Large intestine (tissue), 12 donors: Measurements from ENCODE around the gene RC3H2. TPM values are rescaled to one million over a fixed set of nuclear protein-coding genes. Genes with fewer than 3 reads are reported as not detected.

Experiments used
- DNase-seq, 2 donors: peaks; one replicate each; pipeline versions ENCODE4 v3.0.0 to v3.0.0-alpha.2; 2013
- H3K27ac ChIP-seq: one replicate; pipeline ENCODE4 v1.5.1; 2013; ENCODE audit warnings: low read length
- H3K27me3 ChIP-seq: 2 replicates; pipeline ENCODE4 v1.6.1; 2013; ENCODE audit warnings: low read length; ENCODE audit not compliant: control insufficient read depth, insufficient read depth
- H3K36me3 ChIP-seq: 2 replicates; pipeline ENCODE4 v1.6.1; 2013; ENCODE audit warnings: low read length; ENCODE audit not compliant: control insufficient read depth, insufficient read depth
- H3K4me1 ChIP-seq: one replicate; pipeline ENCODE4 v1.6.1; 2013; ENCODE audit warnings: low read length; ENCODE audit not compliant: control insufficient read depth, insufficient read depth
- H3K4me3 ChIP-seq: one replicate; pipeline ENCODE4 v1.5.1; 2013; ENCODE audit warnings: low read length
- H3K9me3 ChIP-seq: one replicate; pipeline ENCODE4 v1.6.1; 2013; ENCODE audit warnings: mild to moderate bottlenecking, low read depth, low read length, moderate library complexity; ENCODE audit not compliant: control insufficient read depth
- WGBS: methylation state at CpG from one replicate; pipeline ENCODE4 v1.1.5; 2013; ENCODE audit warnings: low lambda C conversion rate; ENCODE audit not compliant: insufficient coverage; 5-methylcytosine and 5-hydroxymethylcytosine counted together
- long read RNA-seq, 11 donors: transcript quantifications; one replicate each; lab custom pipeline, GENCODE V29; 2026
- polyA plus RNA-seq: library from polyadenylated mRNA; unstranded; fragments of 120-200 nt; gene quantifications from one replicate; pipeline ENCODE4 v1.2.1, GENCODE V29; 2013

The RC3H2 gene, protein sequence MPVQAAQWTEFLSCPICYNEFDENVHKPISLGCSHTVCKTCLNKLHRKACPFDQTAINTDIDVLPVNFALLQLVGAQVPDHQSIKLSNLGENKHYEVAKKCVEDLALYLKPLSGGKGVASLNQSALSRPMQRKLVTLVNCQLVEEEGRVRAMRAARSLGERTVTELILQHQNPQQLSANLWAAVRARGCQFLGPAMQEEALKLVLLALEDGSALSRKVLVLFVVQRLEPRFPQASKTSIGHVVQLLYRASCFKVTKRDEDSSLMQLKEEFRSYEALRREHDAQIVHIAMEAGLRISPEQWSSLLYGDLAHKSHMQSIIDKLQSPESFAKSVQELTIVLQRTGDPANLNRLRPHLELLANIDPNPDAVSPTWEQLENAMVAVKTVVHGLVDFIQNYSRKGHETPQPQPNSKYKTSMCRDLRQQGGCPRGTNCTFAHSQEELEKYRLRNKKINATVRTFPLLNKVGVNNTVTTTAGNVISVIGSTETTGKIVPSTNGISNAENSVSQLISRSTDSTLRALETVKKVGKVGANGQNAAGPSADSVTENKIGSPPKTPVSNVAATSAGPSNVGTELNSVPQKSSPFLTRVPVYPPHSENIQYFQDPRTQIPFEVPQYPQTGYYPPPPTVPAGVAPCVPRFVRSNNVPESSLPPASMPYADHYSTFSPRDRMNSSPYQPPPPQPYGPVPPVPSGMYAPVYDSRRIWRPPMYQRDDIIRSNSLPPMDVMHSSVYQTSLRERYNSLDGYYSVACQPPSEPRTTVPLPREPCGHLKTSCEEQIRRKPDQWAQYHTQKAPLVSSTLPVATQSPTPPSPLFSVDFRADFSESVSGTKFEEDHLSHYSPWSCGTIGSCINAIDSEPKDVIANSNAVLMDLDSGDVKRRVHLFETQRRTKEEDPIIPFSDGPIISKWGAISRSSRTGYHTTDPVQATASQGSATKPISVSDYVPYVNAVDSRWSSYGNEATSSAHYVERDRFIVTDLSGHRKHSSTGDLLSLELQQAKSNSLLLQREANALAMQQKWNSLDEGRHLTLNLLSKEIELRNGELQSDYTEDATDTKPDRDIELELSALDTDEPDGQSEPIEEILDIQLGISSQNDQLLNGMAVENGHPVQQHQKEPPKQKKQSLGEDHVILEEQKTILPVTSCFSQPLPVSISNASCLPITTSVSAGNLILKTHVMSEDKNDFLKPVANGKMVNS
- polyA plus RNA-seq = 27.1 TPM
- long read RNA-seq, donor 1, partial matches to known transcripts = 0 of 1 reads
- long read RNA-seq, donor 1, other reads (novel, unspliced or antisense) = 0 of 1 reads
- long read RNA-seq, donor 2, partial matches to known transcripts = 0 of 2 reads
- long read RNA-seq, donor 2, other reads (novel, unspliced or antisense) = 0 of 2 reads
- long read RNA-seq, donor 3 = 0 reads
- long read RNA-seq, donor 4 = 0 reads
- long read RNA-seq, donor 5, partial matches to known transcripts = 0 of 1 reads
- long read RNA-seq, donor 5, other reads (novel, unspliced or antisense) = 0 of 1 reads
- long read RNA-seq, donor 6, partial matches to known transcripts = 0 of 2 reads
- long read RNA-seq, donor 6, other reads (novel, unspliced or antisense) = 0 of 2 reads
- long read RNA-seq, donor 7, partial matches to known transcripts = 0 of 2 reads
- long read RNA-seq, donor 7, other reads (novel, unspliced or antisense) = 0 of 2 reads
- long read RNA-seq, donor 8, partial matches to known transcripts = 0 of 2 reads
- long read RNA-seq, donor 8, other reads (novel, unspliced or antisense) = 0 of 2 reads
- long read RNA-seq, donor 9, partial matches to known transcripts = 0 of 1 reads
- long read RNA-seq, donor 9, other reads (novel, unspliced or antisense) = 0 of 1 reads
- long read RNA-seq, donor 10, partial matches to known transcripts = 0 of 2 reads
- long read RNA-seq, donor 10, other reads (novel, unspliced or antisense) = 0 of 2 reads
- long read RNA-seq, donor 11 = 0 reads

DNA sequence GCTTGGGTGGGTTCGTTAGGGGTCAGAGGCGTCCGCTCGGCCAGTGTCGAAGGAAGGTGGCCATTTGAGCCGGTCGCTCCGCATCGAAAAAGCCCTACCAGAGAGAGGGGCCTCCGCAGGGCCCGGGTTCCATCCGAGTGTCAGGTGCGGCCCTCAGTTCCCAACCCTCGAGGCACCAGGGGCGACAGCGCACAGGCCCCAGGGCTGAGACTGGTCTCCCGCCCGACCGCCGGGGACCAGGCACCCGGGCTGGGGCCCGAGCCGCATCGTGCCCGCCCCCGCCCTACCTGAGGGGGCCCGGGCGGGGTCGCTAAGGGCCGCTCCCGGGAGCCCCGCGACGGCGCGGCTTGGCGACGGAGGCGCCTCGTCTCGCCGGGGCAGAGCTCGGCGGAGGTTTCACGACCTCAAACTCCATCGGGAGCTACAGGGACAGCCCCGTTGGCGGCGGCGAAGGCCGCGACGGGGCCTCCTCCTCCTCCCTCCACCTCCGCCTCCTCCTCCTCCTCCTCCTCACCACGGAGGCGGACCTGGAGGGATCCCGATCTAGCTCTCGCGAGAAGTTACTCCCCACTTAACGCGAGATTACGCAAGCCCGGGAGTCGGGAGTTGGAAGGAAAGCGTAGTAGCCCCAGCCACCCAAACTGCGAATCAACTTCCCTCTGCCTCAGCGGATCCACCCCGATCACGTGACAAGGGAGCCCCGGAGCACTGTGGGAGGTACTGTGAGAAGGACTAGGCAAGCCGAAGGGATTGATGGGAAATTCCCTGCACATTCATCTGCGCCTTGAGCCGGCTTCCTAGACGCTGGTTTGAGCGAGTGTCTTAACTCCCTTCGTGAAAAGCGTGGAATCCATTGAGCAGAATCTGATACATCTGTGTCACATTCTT lies at the start of gene RC3H2:
Gene RC3H2, minus strand, starts transcription at position 537 of the 888 bp plus-strand sequence. CDS start 7,850 bp downstream, outside the sequence.
- Histone ChIP-seq H3K27ac (peak within 1 kb of the TSS; percentile 79), H3K9me3 (no peaks in the 10 kb centered on the region), H3K4me3 (peak within 1 kb of the TSS; percentile 93), H3K36me3 (peaks cover 2% of the 10 kb centered on the region), H3K27me3 (no peaks in the 10 kb centered on the region), H3K4me1 (peaks cover 4% of the 10 kb centered on the region)
- peak; percentile 99 for DNase-seq
- WGBS = no CpG with 5 or more reads among the region's 77 CpGs

DNA sequence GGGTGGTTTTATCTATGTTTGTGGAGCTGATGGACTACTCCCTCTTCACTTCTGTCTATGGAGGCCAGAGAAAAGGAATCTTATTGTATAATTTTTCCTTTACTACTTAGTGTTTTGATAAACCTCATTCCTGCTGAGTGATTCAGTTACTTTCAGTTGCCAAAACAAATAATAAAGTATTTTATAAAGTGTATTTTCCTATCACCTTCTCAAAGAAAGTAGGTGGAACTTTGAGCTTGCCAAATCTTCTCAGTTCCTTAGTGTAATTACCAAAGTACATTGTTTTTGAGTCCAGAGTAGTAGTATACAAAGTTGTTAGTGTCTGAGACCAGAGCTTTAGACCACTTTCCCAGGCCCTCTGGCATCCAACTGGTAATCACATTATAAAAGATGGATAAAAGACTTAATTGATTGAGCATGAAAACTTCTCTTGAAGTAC lies 49.1 kb upstream of the RC3H2 start:
- Histone ChIP-seq H3K4me1 (no peaks in the 10 kb centered on the region), H3K4me3 (no peak overlapping the region), H3K27ac (no peak overlapping the region), H3K9me3 (no peaks in the 10 kb centered on the region), H3K36me3 (peaks cover 2% of the 10 kb centered on the region), H3K27me3 (no peaks in the 10 kb centered on the region)
- no peak for DNase-seq

DNA sequence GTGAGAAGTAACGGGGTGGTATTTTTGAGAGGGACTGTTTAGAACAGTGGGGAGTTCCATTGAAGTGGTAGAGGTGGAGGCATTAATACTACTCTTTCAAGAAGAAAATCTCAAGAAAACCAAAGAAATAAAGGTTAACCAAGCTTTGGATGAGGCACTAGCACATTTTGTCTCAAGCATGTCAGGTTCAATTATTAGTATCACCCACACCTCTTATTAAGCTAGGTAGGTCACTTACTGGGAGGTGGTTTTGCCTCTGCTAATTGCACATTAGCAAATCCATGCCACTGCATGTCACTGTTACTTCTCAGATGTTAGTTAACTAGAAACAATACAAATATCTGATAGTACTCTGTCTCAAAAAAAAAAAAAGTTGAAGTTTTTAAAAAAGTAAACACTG lies 45.9 kb upstream of the RC3H2 start:
- 100% methylated on average over 1 of the region's 1 CpG for WGBS
- Histone ChIP-seq H3K9me3 (no peaks in the 10 kb centered on the region), H3K4me1 (no peaks in the 10 kb centered on the region), H3K27ac (no peak overlapping the region), H3K36me3 (no peaks in the 10 kb centered on the region), H3K27me3 (no peaks in the 10 kb centered on the region), H3K4me3 (no peak overlapping the region)
- no peak for DNase-seq

DNA sequence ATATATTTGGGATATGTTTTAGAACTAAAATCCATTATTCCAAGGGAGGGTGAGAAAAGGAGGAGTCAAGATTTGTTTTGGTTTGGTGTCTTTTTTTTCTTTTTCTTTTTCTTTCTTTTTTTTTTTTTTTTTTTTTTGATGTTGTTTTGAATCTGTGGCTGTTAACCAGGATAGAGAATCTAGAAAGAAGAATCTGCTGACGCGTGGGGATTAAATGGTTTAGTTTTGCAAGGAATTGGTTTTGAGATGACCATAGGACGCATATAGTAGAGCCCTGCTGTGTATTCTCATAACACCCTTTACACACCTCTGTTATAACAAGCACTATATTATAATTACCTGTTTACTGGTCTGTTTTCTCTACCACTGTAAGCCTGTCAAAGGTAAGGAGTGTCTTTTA lies 45.1 kb upstream of the RC3H2 start:
- DNase-seq = no peak
- H3K4me1 ChIP-seq = no peaks in the 10 kb centered on the region

DNA sequence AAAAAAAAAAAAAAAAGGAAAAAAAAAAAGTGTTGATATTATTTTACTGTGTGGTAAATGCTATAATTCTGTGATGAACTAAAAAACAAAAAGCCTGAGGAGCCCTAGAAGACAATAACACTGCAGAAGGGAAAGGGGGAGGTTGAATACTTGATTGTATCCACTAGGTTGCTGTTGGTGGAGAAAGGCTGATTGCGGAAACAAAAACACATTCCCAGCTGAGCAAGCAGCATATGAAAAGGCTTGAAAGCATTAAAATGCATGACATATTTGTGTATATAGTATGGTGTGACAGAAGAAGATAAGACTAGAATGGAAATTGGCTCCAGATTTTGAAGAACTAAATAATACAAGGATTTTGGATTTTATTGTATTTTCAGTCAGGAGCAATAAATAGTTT lies 44.5 kb upstream of the RC3H2 start:
- Histone ChIP-seq H3K36me3 (no peaks in the 10 kb centered on the region), H3K4me3 (no peak overlapping the region), H3K9me3 (no peaks in the 10 kb centered on the region), H3K27ac (no peak overlapping the region), H3K27me3 (no peaks in the 10 kb centered on the region), H3K4me1 (no peaks in the 10 kb centered on the region)
- DNase-seq = no peak
- WGBS = 100% methylated on average over 1 of the region's 1 CpG

More for the DNA sequence above, 45.1 kb upstream of the RC3H2 start:
- H3K36me3 ChIP-seq = no peaks in the 10 kb centered on the region
- no peak overlapping the region for H3K4me3 ChIP-seq
- WGBS = no CpG with 5 or more reads among the region's 3 CpGs
- no peaks in the 10 kb centered on the region for H3K9me3 ChIP-seq
- no peak overlapping the region for H3K27ac ChIP-seq
- H3K27me3 ChIP-seq = no peaks in the 10 kb centered on the region

DNA sequence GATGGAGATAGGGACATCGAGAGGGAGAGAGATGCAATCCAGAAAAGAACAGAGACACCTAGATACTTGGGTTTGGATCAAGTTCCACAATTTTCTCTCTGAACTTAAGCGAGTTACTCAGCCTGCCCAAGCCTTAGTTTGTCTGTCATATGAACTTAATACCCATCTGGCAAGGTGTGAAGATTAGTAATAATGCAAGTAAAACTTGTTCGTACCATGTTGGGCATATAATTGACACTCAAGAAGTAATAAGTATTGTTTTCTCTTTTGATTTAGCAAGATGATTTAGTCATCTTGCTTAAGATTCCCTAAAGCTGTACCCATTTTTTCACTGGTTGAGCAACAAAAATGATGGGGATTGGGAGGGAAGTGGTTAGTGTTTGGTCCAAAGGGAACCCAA lies 43.2 kb upstream of the RC3H2 start:
- no peaks in the 10 kb centered on the region for H3K4me1 ChIP-seq
- no peaks in the 10 kb centered on the region for H3K9me3 ChIP-seq
- H3K4me3 ChIP-seq = no peak overlapping the region
- no peaks in the 10 kb centered on the region for H3K27me3 ChIP-seq
- H3K27ac ChIP-seq = peak overlapping the region; percentile 47
- peaks cover 4% of the 10 kb centered on the region for H3K36me3 ChIP-seq
- no peak for DNase-seq
- no CpG with 5 or more reads among the region's 3 CpGs for WGBS

DNA sequence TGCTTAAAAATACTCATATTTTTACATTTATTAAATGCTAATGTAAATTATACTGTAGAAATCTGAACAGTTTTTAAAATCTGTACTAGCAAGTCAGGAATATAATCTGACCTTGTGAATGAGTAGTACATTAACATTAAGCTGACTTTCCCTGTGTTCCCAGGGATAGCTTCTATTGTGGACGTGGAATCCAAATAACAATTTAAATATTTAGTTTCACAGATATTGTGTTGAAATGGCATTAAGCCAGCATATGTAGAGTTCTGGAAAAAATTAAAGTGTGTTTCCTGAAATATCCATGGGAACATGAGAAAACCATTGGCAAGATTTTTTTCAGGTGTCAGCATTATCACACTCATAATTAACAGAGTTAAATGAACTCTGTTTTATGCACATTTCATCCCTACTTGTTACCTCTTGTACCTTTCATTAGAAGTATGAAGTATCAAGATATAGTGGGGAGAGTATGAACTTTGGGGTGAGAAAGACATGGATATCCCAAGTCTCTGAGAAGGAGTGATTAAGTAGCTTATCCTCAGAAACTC lies 41.4 kb upstream of the RC3H2 start:
- Histone ChIP-seq H3K4me3 (no peak overlapping the region), H3K9me3 (no peaks in the 10 kb centered on the region), H3K27me3 (no peaks in the 10 kb centered on the region), H3K27ac (no peak overlapping the region), H3K4me1 (no peaks in the 10 kb centered on the region), H3K36me3 (peaks cover 4% of the 10 kb centered on the region)
- WGBS = no CpG with 5 or more reads among the region's 1 CpG
- DNase-seq = no peak

DNA sequence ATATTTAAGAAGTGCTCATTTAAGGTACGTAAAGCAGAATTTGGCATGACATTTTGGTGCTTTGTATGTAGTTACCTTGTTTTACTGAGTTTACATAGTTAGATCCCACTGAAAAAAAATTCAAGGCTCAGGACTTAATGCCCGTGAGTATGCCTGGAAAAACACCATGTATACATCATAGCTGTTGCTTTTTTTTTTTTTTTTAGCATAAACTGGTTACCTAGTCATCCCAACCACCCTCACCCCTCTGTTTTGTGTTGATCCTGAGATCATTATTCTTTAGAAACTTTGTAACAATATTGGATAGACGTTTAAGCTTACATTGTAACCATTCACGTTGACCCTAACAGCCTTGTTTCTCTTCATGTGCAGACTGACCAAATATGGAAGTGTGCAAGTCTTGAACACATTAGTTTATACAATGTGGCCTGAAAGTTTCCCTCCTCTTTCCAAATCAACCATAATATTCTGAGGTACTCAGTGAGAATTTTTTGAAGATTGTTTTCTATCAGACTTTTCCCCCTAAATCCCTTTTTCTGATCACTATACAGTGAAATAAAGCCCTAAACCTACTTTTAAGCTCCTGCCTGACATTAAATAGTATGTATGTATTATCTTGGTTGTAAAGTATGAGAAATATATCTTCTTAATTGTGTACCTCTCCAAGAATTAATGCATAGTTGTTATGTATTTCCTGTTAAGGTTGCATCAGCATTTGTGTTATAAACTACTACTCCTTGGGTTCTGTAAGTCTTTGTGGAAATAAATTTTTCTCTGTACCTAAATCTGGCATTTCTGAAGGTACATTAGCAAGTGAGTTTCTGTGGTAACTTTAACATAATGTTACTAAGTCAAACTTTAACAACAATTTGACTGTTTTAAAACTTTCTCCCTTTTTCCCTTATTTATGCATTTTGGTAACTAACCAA lies 40.1 kb upstream of the RC3H2 start:
- H3K27me3 ChIP-seq = no peaks in the 10 kb centered on the region
- no peaks in the 10 kb centered on the region for H3K9me3 ChIP-seq
- H3K4me1 ChIP-seq = peaks cover 3% of the 10 kb centered on the region
- no peak for DNase-seq
- WGBS = 95% methylated on average over 3 of the region's 4 CpGs
- no peak overlapping the region for H3K4me3 ChIP-seq
- no peak overlapping the region for H3K27ac ChIP-seq
- H3K36me3 ChIP-seq = peaks cover 4% of the 10 kb centered on the region
